SU-DHL-6 (cell line): ENCODE results near the gene ASPHD2.

ENCODE experiments used
- H2AFZ ChIP-seq: fragments of 200-600 bp; sonication (generic); 2 replicates; pipeline ENCODE4 v1.6.1; 2014; ENCODE audit warnings: low read depth, mild to moderate bottlenecking, moderate library complexity, mixed read lengths, antibody characterized with exemption, low read length; ENCODE audit not compliant: severe bottlenecking
- H3F3A ChIP-seq: fragments of 200-600 bp; shearing (Covaris generic); 2 replicates; pipeline ENCODE4 v1.6.0; 2016; ENCODE audit warnings: antibody characterized with exemption, mild to moderate bottlenecking; ENCODE audit not compliant: insufficient read depth
- H3K27ac ChIP-seq: fragments of 200-600 bp; sonication (generic); 2 replicates; pipeline ENCODE4 v1.5.1; 2016; ENCODE audit warnings: low read depth, mild to moderate bottlenecking, low read length, moderate library complexity, mixed read lengths
- H3K27me3 ChIP-seq: fragments of 200-600 bp; sonication (generic), shearing (Covaris generic); 2 replicates; pipeline ENCODE4 v1.6.0; 2014; ENCODE audit warnings: mild to moderate bottlenecking, low read length
- H3K36me3 ChIP-seq: fragments of 200-600 bp; sonication (generic); 2 replicates; pipeline ENCODE4 v1.6.1; 2014; ENCODE audit warnings: mild to moderate bottlenecking, low read length, mixed read lengths
- H3K4me2 ChIP-seq: fragments of 300-600, 200-600 bp; shearing (Covaris generic), sonication (generic); 2 replicates; pipeline ENCODE4 v1.6.0; 2014; ENCODE audit warnings: low read length, low read depth, mild to moderate bottlenecking; ENCODE audit not compliant: poor library complexity, severe bottlenecking
- H3K4me3 ChIP-seq: fragments of 200-600 bp; sonication (generic); 2 replicates; pipeline ENCODE4 v1.5.1; 2014; ENCODE audit warnings: antibody characterized with exemption, low read length, mild to moderate bottlenecking, mixed read lengths; ENCODE audit not compliant: insufficient read depth, poor library complexity, severe bottlenecking
- H3K79me2 ChIP-seq: fragments of 200-600 bp; sonication (generic); 2 replicates; pipeline ENCODE4 v1.6.1; 2014; ENCODE audit warnings: mild to moderate bottlenecking, low read length, moderate library complexity; ENCODE audit not compliant: insufficient read depth
- H3K9ac ChIP-seq: fragments of 200-600 bp; sonication (generic); 2 replicates; pipeline ENCODE4 v1.7.0; 2014; ENCODE audit warnings: mild to moderate bottlenecking, low read length
- H3K9me2 ChIP-seq: fragments of 200-600 bp; sonication (generic); replicated peaks from 2 replicates; pipeline ENCODE4 v1.6.1; 2014; ENCODE audit warnings: low read length; ENCODE audit not compliant: insufficient read depth
- H3K9me3 ChIP-seq: fragments of 200-600 bp; sonication (generic); 2 replicates; pipeline ENCODE4 v1.6.1; 2014; ENCODE audit warnings: low read length, mixed read lengths; ENCODE audit not compliant: insufficient read depth
- H4K20me1 ChIP-seq: fragments of 200-600 bp; sonication (generic); 2 replicates; pipeline ENCODE4 v1.6.1; 2014; ENCODE audit warnings: low read depth, mild to moderate bottlenecking, antibody characterized with exemption, low read length, moderate library complexity, mixed read lengths
- EZH2phosphoT487 ChIP-seq: fragments of 200-600 bp; sonication (generic), shearing (Covaris generic); conservative IDR thresholded peaks from 2 replicates; pipeline ENCODE4 v1.6.1; 2018; ENCODE audit warnings: mild to moderate bottlenecking, antibody characterized with exemption, low read length, moderate library complexity, mixed read lengths
- TF ChIP-seq, protein P1 (sequence below): fragments of 200-600 bp; sonication (generic); IDR thresholded peaks from one replicate; pipeline ENCODE4 v1.5.1; 2017; ENCODE audit warnings: antibody characterized with exemption, mild to moderate bottlenecking, low read length, moderate library complexity; ENCODE audit not compliant: insufficient read depth, poor library complexity, severe bottlenecking

The ASPHD2 gene

DNA sequence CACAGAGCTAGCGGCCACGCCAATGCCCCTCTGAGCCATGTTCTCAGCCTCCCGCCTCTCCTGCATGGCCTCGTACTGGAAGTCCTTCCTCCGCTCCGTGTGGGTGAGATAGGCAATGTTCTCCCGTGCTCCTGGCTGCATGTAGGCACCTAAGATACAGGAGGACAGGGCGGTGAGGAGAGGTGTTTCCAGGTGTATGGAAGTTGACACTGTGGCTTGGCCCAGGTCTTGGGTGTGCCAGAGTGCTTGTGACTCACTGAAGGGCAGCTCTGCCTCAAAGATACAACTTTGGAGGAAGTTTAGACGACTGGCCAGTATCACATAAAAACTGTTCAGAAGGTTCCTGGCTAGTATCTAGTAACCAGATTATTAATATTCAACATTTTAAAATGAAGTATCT, 63.2 kb downstream of the ASPHD2 start:
- Histone ChIP-seq H4K20me1 (no peaks in the 10 kb centered on the region), H3K4me3 (no peak overlapping the region), H3K79me2 (no peaks in the 10 kb centered on the region), H3K4me2 (no peak overlapping the region), H3K9me3 (no peaks in the 10 kb centered on the region), H3K36me3 (peaks cover 26% of the 10 kb centered on the region; the same call in 1 of the 2 replicates), H3F3A (no peaks in the 10 kb centered on the region; the same call in 1 of the 2 replicates), H3K27ac (no peak overlapping the region), H3K9ac (no peak overlapping the region), H2AFZ (no peak overlapping the region), H3K9me2 (no peaks in the 10 kb centered on the region), H3K27me3 (no peaks in the 10 kb centered on the region)
- no peak for TF ChIP-seq EZH2phosphoT487
- TF ChIP-seq, protein P1, sequence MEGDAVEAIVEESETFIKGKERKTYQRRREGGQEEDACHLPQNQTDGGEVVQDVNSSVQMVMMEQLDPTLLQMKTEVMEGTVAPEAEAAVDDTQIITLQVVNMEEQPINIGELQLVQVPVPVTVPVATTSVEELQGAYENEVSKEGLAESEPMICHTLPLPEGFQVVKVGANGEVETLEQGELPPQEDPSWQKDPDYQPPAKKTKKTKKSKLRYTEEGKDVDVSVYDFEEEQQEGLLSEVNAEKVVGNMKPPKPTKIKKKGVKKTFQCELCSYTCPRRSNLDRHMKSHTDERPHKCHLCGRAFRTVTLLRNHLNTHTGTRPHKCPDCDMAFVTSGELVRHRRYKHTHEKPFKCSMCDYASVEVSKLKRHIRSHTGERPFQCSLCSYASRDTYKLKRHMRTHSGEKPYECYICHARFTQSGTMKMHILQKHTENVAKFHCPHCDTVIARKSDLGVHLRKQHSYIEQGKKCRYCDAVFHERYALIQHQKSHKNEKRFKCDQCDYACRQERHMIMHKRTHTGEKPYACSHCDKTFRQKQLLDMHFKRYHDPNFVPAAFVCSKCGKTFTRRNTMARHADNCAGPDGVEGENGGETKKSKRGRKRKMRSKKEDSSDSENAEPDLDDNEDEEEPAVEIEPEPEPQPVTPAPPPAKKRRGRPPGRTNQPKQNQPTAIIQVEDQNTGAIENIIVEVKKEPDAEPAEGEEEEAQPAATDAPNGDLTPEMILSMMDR, result no peak

DNA sequence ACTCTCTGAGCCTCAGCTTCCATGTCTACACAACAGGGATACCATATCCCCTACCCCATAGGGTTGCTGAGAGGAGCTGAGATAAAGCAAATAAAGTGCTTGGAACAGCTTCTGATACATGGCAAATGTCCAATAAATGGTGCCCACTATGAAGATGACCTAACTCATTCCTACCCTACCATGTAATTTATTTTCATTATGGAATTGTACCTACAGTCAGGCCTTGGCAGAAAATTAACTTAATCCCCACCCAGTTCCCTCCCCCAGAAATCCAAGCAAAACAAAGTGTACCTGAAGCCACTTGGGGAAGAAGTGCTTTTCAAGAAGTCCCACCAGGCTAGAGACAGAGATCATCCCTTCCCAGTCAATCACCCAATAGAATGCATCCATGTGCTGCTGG, 65.4 kb downstream of the ASPHD2 start:
- Histone ChIP-seq H3K9me3 (no peaks in the 10 kb centered on the region), H3K4me2 (no peak overlapping the region), H3K4me3 (no peak overlapping the region), H4K20me1 (no peaks in the 10 kb centered on the region), H2AFZ (no peak overlapping the region), H3K79me2 (no peaks in the 10 kb centered on the region), H3K27me3 (no peaks in the 10 kb centered on the region), H3F3A (no peaks in the 10 kb centered on the region; the same call in 1 of the 2 replicates), H3K27ac (no peak overlapping the region), H3K36me3 (peaks cover 26% of the 10 kb centered on the region; the same call in 1 of the 2 replicates), H3K9ac (no peak overlapping the region), H3K9me2 (no peaks in the 10 kb centered on the region)
- no peak for TF ChIP-seq EZH2phosphoT487
- TF ChIP-seq, protein P1, result no peak
